ENCODE measurements around the gene GRM5.
"Not testable (repeated sequence)": the region's sequence is repeated elsewhere in the genome, so short reads cannot be mapped to it uniquely, and the experiment has no call there.

Gene GRM5

GRCh38 chr11:88861618-88862017 lies 204.2 kb downstream of the GRM5 start:
- no peak overlapping the region for H3K9ac ChIP-seq (ENCODE audit: low read length)
- H3K36me3 ChIP-seq (ENCODE audit: control insufficient read depth, insufficient read depth, low read length, severe bottlenecking): no peaks in the 10 kb centered on the region
- no peaks in the 10 kb centered on the region for H3K27me3 ChIP-seq (replicated peaks; ENCODE audit: control insufficient read depth, insufficient read depth, low read length)
- no peak overlapping the region for H3K4me3 ChIP-seq (ENCODE audit: low read length)
- no peak for DNase-seq (ENCODE audit: low read depth)
- H3K9me3 ChIP-seq (ENCODE audit: control insufficient read depth, low read length): no peaks in the 10 kb centered on the region
- H3K4me1 ChIP-seq (ENCODE audit: control insufficient read depth, insufficient read depth, low read length): no peaks in the 10 kb centered on the region

GRCh38 chr11:88860431-88860830 lies 205.4 kb downstream of the GRM5 start:
- H3K9me3 ChIP-seq (ENCODE audit: control insufficient read depth, low read length); H3K4me3 ChIP-seq (ENCODE audit: low read length); H3K27me3 ChIP-seq (replicated peaks; ENCODE audit: control insufficient read depth, insufficient read depth, low read length); DNase-seq (ENCODE audit: low read depth); H3K36me3 ChIP-seq (ENCODE audit: control insufficient read depth, insufficient read depth, low read length, severe bottlenecking); H3K9ac ChIP-seq (ENCODE audit: low read length); H3K4me1 ChIP-seq (ENCODE audit: control insufficient read depth, insufficient read depth, low read length): not testable (repeated sequence)

GRCh38 chr11:88853963-88854362 lies 211.8 kb downstream of the GRM5 start:
- not testable (repeated sequence) for DNase-seq (ENCODE audit: low read depth); H3K9ac ChIP-seq (ENCODE audit: low read length); H3K36me3 ChIP-seq (ENCODE audit: control insufficient read depth, insufficient read depth, low read length, severe bottlenecking); H3K27me3 ChIP-seq (replicated peaks; ENCODE audit: control insufficient read depth, insufficient read depth, low read length); H3K4me3 ChIP-seq (ENCODE audit: low read length); H3K4me1 ChIP-seq (ENCODE audit: control insufficient read depth, insufficient read depth, low read length); H3K9me3 ChIP-seq (ENCODE audit: control insufficient read depth, low read length)

GRCh38 chr11:88851547-88851946 lies 214.2 kb downstream of the GRM5 start:
- H3K4me3 ChIP-seq (ENCODE audit: low read length); H3K27me3 ChIP-seq (replicated peaks; ENCODE audit: control insufficient read depth, insufficient read depth, low read length); H3K9ac ChIP-seq (ENCODE audit: low read length); H3K4me1 ChIP-seq (ENCODE audit: control insufficient read depth, insufficient read depth, low read length); H3K9me3 ChIP-seq (ENCODE audit: control insufficient read depth, low read length); H3K36me3 ChIP-seq (ENCODE audit: control insufficient read depth, insufficient read depth, low read length, severe bottlenecking); DNase-seq (ENCODE audit: low read depth): not testable (repeated sequence)

- not testable (repeated sequence) for H3K9ac ChIP-seq (ENCODE audit: low read length); H3K4me3 ChIP-seq (ENCODE audit: low read length); DNase-seq (ENCODE audit: low read depth); H3K9me3 ChIP-seq (ENCODE audit: control insufficient read depth, low read length); H3K4me1 ChIP-seq (ENCODE audit: control insufficient read depth, insufficient read depth, low read length); H3K36me3 ChIP-seq (ENCODE audit: control insufficient read depth, insufficient read depth, low read length, severe bottlenecking); H3K27me3 ChIP-seq (replicated peaks; ENCODE audit: control insufficient read depth, insufficient read depth, low read length)
These were observed 216.0 kb downstream of the GRM5 start for GRCh38 chr11:88849773-88850172.

GRCh38 chr11:88849368-88849767 lies 216.4 kb downstream of the GRM5 start:
- H3K4me3 ChIP-seq (ENCODE audit: low read length): no peak overlapping the region
- DNase-seq (ENCODE audit: low read depth): peak; percentile 22
- H3K36me3 ChIP-seq (ENCODE audit: control insufficient read depth, insufficient read depth, low read length, severe bottlenecking): no peaks in the 10 kb centered on the region
- no peaks in the 10 kb centered on the region for H3K4me1 ChIP-seq (ENCODE audit: control insufficient read depth, insufficient read depth, low read length)
- no peaks in the 10 kb centered on the region for H3K27me3 ChIP-seq (replicated peaks; ENCODE audit: control insufficient read depth, insufficient read depth, low read length)
- no peak overlapping the region for H3K9ac ChIP-seq (ENCODE audit: low read length)
- no peaks in the 10 kb centered on the region for H3K9me3 ChIP-seq (ENCODE audit: control insufficient read depth, low read length)

GRCh38 chr11:88846266-88846665 lies 219.5 kb downstream of the GRM5 start:
- not testable (repeated sequence) for DNase-seq (ENCODE audit: low read depth); H3K27me3 ChIP-seq (replicated peaks; ENCODE audit: control insufficient read depth, insufficient read depth, low read length); H3K9ac ChIP-seq (ENCODE audit: low read length); H3K36me3 ChIP-seq (ENCODE audit: control insufficient read depth, insufficient read depth, low read length, severe bottlenecking); H3K9me3 ChIP-seq (ENCODE audit: control insufficient read depth, low read length); H3K4me1 ChIP-seq (ENCODE audit: control insufficient read depth, insufficient read depth, low read length); H3K4me3 ChIP-seq (ENCODE audit: low read length)

- H3K9me3 ChIP-seq (ENCODE audit: control insufficient read depth, low read length); H3K27me3 ChIP-seq (replicated peaks; ENCODE audit: control insufficient read depth, insufficient read depth, low read length); H3K4me3 ChIP-seq (ENCODE audit: low read length); DNase-seq (ENCODE audit: low read depth); H3K36me3 ChIP-seq (ENCODE audit: control insufficient read depth, insufficient read depth, low read length, severe bottlenecking); H3K4me1 ChIP-seq (ENCODE audit: control insufficient read depth, insufficient read depth, low read length); H3K9ac ChIP-seq (ENCODE audit: low read length): not testable (repeated sequence)
These were observed 220.8 kb downstream of the GRM5 start for GRCh38 chr11:88844941-88845340.

GRCh38 chr11:88843766-88844426 lies 221.9 kb downstream of the GRM5 start:
- H3K36me3 ChIP-seq (ENCODE audit: control insufficient read depth, insufficient read depth, low read length, severe bottlenecking); H3K4me3 ChIP-seq (ENCODE audit: low read length); H3K27me3 ChIP-seq (replicated peaks; ENCODE audit: control insufficient read depth, insufficient read depth, low read length); H3K9me3 ChIP-seq (ENCODE audit: control insufficient read depth, low read length); H3K9ac ChIP-seq (ENCODE audit: low read length); H3K4me1 ChIP-seq (ENCODE audit: control insufficient read depth, insufficient read depth, low read length); DNase-seq (ENCODE audit: low read depth): not testable (repeated sequence)

- not testable (repeated sequence) for H3K9ac ChIP-seq (ENCODE audit: low read length); H3K36me3 ChIP-seq (ENCODE audit: control insufficient read depth, insufficient read depth, low read length, severe bottlenecking); H3K4me3 ChIP-seq (ENCODE audit: low read length); H3K4me1 ChIP-seq (ENCODE audit: control insufficient read depth, insufficient read depth, low read length); H3K27me3 ChIP-seq (replicated peaks; ENCODE audit: control insufficient read depth, insufficient read depth, low read length); H3K9me3 ChIP-seq (ENCODE audit: control insufficient read depth, low read length)
- DNase-seq (ENCODE audit: low read depth): peak; percentile 12
These were observed 227.6 kb downstream of the GRM5 start for GRCh38 chr11:88838139-88838538.

- H3K4me1 ChIP-seq (ENCODE audit: control insufficient read depth, insufficient read depth, low read length); H3K27me3 ChIP-seq (replicated peaks; ENCODE audit: control insufficient read depth, insufficient read depth, low read length); H3K9me3 ChIP-seq (ENCODE audit: control insufficient read depth, low read length); H3K9ac ChIP-seq (ENCODE audit: low read length); DNase-seq (ENCODE audit: low read depth); H3K4me3 ChIP-seq (ENCODE audit: low read length); H3K36me3 ChIP-seq (ENCODE audit: control insufficient read depth, insufficient read depth, low read length, severe bottlenecking): not testable (repeated sequence)
These were observed 230.1 kb downstream of the GRM5 start for GRCh38 chr11:88835709-88836108.

GRCh38 chr11:88831303-88831890 lies 234.4 kb downstream of the GRM5 start:
- Histone ChIP-seq H3K36me3 (ENCODE audit: control insufficient read depth, insufficient read depth, low read length, severe bottlenecking) (no peaks in the 10 kb centered on the region), H3K9me3 (ENCODE audit: control insufficient read depth, low read length) (no peaks in the 10 kb centered on the region), H3K27me3 (replicated peaks; ENCODE audit: control insufficient read depth, insufficient read depth, low read length) (no peaks in the 10 kb centered on the region), H3K9ac (ENCODE audit: low read length) (no peak overlapping the region), H3K4me3 (ENCODE audit: low read length) (no peak overlapping the region), H3K4me1 (ENCODE audit: control insufficient read depth, insufficient read depth, low read length) (no peaks in the 10 kb centered on the region)
- DNase-seq (ENCODE audit: low read depth): no peak
